ENCODE results near the gene PHB1.

Gene PHB1

DNA sequence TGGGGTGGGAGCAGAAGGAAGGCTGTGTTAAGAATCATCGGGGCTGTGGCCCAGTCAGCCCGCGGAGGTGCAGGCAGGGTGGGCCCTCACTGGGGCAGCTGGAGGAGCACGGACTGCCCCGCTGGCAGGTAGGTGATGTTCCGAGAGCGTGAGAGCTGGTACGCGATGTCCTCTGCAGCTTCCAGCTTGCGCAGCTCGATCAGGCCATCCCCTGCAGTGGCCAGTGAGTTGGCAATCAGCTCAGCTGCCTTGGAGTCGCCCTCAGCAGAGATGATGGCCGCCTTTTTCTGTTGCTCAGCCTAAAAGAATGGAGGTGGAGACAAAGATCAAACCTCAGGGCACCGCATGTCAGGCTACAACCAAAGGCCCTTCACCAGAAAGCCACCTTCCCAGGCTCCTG lies 9.8 kb downstream of the PHB1 start:
- DNase-seq (ENCODE audit: low spot score) = no peak

DNA sequence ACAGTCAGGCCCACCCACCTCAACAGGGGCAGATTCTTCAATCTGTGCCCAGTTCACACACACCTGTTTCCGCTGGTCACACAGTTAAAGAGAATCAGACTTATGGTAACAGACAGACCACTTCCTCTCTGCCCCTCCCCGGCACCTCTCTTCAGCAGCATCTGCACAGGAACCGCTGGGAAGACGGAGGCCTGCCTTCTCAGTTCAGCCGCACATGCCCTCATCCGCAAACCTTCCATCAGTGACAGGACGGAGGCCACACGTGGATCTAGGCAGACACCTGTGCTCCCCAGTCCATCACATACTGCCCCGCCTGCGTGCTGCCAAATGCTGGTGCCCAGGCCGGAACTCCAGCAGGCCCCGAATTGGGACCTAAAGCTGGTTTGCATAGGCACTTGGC lies 10.3 kb downstream of the PHB1 start:
- no peak for DNase-seq (ENCODE audit: low spot score)

DNA sequence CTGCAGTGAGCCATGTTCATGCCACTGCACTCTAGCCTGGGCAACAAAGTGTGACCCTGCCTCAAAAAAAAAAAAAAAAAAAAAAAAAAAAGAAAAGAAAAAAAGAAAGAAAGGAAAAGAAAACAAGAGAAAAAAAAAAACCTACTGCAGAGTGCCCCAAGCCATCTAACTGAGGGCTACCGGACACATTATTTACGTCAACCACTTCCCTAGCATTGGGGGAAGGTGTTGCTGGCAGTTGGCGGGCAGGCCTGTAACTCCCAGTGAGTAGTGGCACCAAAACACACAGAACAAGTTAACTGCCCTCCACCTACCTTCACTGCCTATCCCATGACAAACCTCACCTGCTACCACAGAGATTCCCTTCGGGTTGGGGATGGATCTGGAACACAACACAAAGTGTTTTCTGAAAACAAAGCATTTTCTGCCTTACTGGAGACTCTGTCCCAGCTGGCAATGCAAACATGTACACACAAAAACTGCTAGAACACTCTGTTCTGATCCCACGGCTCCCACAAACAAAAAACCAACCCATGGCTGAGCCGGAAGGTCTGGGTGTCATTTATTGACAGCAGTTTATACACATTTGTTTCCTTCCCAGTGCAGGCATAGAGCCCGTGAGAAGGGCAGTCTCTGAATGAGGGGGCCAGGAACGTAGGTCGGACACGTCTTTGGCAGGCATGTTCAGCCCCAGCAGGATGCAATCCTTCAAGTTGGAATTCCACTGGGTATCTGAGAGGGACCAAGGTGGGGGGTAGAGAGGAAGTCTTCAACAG lies 11.0 kb downstream of the PHB1 start:
- DNase-seq (ENCODE audit: low spot score) = no peak

DNA sequence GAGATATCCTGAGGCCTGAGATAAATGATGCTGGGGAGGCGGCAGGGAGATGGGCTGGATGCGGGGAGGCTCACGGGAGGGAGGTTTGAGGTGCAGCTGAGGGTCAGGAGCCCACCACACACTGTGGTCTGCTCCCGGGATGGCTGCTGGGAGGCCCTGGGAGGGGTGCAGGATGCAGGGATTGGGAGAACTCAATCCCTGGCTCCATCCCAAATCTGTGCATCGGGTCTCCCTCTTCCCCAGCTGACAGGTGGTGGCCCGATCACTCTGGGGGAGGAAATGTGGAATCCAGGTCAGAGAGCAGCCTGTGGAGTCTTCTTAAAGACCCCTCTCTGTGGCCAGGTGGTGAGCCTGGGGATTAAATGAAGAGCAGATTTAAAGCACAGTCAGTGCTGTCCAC lies 12.0 kb downstream of the PHB1 start:
- DNase-seq (ENCODE audit: low spot score) = no peak

DNA sequence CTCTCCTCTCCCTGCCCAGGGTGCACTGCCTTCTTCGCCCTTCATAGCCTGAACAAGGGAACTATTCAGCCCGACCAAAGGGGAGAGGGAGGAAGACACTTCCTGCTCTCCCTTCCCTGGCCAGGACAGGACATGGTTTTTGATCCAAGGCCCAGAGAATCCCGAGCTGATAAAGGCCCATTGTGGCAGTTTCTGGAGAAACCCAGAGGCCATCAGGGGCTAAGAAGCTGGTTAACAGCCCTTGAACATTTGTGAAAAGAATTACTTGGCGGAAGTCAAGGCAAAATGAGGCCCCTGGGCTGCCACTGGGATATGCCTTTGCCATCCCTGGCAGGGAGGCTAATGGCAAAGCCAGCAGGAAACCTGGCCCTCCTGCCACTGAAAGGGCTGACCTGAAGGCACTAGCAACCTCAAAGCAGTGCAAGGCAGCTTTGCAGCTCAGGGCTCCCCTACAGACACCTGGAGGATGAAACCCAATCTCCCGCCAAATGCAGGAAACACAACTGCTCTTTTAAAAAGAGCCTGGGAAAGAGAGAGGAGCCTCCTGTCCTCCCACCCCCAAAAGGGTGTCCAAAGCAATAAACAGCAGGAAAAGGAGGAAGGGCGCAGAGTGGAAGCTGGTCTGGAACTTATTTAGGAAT lies 12.6 kb downstream of the PHB1 start:
- DNase-seq (ENCODE audit: low spot score) = no peak

DNA sequence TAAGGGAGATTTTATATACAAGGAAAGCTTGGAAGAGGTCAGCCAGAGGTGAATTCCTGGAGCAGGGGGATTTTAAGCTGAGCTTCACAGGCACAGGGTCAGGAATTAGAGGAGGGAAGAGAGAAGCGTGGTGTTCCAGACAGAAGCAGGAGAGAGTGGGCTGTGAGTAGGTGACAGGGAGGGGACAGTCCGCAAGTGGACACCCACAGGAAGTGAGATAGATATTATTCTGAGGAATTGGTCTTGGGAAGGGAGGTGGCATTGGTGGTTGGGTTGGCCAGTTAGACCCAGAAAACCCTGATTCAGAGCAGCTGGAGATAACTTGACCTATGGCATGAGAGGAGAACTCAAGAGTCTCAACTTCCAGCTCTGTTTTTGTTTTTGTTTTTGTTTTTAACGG lies 14.7 kb downstream of the PHB1 start:
- no peak for DNase-seq (ENCODE audit: low spot score)

DNA sequence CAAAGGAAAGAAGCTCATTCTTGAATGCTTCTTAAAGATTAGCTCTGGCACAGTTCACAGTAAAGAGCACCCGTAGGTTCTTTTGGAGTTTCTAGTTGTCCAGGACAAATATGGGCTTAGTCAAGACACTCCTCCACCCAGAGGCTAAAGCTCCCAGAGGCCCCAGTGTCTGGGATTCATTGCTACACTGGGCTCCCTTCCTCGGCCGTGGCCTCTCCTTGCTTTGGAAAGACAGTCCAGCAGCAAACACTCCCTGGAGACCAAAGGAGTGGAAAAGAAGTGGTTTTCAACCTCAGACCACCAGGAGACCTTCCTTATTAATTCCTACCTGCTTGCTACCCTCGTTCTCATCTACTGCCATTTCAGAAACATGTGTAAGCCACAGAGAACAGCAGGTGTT lies 17.1 kb downstream of the PHB1 start:
- no peak for DNase-seq (ENCODE audit: low spot score)

DNA sequence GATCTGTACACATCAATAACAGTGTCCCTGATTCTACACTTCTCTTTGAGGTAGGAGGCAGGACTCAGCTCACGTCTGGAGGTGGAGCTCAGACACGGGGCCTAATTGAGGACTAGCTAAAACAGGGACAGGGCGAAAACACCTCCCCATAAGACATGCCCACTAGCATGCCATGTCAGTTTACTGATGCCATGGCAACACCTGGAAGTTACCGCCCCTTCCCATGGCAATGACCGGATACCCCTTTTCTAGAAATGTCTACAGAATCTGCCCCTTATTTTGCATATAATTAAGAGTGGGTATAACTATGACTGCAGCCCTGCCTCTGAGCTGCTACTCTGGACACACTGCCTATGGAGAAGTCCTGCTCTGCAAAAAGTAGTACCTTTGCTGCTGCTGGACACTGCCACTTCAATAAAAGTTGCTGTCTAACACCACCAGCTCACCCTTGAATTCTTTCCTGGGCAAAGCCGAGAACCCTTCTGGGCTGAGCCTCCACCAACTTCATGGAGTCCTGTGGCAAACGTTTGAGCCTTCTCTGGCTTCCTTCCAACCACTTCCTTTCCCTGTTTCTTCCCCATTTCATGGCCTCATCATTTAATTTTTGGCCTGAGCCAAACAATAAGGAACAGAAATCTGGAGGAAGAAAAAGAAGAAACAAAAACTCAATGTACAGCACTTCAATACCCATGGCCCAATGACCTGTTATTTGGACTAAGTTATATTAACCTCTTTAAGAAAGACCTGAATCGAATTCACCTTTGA lies 21.0 kb downstream of the PHB1 start:
- no peak for DNase-seq (ENCODE audit: low spot score)

DNA sequence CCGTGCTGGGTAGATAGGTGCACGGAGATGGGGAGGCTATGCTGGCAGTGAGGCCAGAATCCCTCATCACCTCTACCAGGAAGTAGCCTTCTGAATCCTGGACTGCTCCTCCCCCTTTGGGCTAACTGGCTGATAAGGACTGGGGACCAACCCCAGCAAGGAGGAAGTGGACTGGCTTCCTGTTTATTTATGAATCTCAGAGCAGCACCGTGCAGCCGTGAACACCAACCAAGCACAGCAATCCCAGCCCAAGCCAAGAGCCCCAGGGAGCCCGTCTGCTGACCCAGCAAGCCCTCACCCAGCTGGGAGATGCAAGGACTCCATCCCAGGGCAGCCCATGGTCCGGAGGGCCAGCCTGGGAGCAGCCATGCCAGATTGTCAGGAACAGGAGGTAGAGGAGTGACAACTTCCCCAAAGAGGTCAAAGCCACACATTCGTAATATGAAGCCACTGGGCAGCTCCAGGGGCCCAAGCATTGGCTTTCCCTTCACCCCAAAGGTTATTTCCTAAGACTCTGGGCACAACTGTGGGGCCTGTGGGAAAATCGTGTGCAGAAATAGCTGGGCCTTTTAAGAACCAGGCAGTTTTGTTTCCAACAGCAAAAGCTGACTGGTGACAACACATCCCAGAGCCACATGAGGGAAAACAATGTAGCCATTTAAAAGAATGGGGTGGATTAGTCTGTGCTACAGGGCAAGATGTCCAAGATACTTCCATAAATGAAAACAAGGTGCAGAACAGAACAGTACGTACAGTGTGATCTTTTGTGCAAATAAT lies 23.9 kb downstream of the PHB1 start:
- DNase-seq (ENCODE audit: low spot score) = no peak

DNA sequence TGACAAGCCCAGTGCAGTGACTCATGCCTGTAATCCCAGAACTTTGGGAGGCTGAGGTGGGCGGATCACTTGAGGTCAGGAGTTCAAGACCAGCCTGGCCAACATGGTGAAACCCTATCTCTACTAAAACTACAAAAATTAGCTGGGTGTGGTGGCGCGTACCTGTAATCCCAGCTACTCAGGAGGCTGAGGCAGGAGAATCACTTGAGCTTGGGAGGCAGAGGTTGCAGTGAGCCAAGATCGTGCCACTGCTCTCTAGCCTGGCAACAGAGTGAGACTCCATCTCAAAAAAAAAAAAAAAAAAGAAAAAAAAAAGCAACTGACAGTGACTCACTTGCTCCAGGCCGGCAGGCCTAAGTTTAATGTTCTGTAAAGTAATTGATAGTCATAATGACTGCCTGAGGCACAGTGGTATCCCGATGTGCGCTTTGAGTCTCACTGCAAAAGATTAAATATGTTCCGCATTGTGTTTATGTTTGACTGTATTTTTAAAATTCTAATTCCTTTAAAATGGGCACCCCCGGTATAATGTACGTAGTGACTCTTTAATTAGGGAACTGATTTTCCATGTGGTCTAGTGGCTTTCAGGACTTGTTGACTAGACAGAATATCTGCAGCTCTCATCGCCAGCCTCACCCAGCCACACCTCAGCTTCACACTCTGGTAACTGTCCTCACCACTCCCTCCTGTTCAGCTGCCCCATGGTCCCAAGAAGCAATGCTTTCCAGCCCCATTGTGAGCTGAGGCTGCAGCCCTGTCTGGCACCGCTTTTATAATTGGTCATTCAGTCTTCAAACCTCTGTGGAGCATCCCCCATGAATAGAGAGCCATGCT lies 25.0 kb downstream of the PHB1 start:
- DNase-seq (ENCODE audit: low spot score) = peak; percentile 24

DNA sequence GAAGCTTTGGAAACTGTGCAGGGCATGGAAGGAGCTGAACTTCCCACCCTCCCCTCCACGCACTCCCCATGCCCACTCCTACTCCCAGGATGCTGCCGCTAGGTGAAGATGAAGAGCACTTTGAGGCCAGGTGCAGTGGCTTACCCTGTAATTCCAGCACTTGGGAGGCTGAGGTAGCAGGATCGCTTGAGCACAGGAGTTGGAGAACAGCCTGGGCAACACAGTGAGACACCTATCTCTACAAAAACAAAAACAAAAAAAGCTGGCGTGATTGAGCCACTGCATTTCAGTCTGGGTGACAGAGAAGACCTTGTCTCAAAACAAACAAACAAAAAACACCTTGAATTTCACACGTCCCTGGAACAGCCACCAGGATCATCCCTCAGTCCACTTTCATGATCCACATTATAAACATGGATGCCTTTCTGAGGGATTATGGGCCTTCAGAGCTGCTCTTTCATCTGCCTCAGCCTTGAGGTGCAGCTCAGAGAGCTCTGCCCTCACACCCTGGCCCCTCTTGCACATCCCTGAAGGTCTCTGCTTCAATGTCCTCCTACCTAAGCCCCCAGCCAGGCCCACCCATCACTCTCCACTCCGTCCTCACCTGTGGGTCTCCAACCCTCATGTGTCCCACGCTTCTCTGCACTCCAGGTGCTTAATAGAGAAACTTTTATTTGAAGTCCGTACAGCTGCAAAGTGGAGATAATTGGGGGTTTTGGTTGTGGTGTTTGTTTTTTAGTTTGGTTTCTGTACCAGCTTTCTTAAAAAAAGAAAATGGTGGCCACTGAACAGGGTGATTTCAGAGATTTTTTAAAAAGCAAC lies 25.8 kb downstream of the PHB1 start:
- DNase-seq (ENCODE audit: low spot score) = no peak

DNA sequence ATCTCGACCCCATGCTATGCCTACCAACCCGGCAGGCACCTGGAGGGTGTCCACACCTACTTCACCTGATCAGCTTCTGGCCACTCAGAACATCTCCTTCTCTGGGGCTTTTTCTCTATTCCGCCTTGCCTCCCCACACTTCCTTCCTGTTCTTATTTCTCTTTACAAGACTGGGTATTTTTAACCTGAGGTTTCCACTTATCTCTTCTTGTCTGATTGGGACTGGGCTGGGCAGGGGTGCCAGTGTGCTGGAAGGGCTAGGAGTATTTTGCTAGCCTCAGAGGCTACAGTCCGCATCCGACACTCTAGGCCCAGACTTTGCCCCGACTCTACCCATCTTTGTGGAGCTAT lies 26.4 kb downstream of the PHB1 start:
- DNase-seq (ENCODE audit: low spot score) = no peak

DNA sequence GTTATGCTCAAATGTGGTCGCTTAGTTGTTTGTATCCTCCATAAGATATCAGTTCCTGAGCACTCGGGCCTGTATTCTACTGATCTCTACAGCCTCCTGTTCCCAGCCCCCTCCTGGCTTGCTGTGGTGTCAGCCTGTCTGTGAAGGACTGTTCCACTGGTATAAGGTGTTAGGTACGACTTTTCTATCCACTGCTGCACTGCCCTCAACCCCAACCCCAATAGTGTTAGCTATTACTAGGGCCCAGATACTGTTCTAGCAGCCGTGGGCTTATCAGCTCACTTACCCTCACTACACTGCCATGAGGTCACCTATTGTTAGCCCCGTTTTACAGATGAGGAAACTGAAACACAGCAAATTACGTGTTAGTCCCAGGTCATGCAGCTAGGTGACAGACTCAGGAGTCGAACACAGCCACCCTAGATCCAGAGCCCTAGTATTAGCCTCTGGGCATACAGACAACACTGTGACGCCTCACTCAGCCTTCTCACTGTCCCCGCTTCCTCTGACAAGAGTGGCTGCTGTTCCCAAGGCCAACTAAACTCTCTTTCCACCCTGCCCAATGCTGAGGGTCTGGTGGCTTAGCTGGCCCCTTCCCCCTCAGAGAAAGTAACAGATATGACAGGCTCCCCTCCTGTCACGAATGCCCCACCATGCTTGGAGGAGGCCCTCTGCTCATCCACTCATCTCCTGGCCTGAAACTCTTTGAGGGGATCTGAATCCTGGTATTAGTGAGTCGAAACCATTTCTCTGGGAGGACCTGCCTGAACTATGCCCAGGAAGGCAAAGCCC lies 27.0 kb downstream of the PHB1 start:
- no peak for DNase-seq (ENCODE audit: low spot score)

DNA sequence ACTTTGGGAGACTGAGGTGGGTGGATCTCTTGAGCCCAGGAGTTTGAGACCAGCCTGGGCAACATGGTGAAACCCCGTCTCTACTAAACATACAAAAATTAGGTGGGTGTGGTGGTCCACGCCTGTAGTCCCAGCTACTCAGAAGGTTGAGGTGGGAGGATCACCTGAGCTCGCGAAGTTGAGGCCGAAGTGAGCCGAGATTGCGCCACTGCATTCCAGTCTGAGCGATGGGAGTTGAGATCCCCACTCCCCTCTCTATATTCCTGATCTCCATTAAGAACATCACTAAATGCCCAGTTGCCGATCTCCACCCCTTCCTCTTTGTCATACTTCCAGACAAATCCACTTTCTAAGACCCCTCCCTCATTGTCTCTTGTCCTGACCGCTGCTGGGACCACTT lies 28.3 kb downstream of the PHB1 start:
- no peak for DNase-seq (ENCODE audit: low spot score)

DNA sequence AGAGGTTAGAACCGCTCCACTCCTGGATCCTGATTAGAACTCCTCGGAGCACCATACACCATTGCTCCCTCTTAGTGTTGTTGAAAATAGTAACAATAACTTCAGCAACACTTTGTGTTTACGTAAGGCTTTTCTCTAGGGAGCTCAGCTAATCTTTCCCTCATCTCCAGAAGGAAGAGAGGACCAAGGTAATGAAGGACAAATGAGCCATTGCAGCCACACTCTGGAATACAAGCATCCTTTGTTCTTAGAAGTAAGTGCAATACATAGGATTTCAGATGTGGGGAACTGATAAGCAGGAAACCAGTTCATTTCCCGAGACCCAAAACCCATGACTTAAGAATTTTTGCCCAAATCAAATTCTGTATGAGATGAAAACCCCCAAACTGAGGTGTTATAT lies 29.7 kb downstream of the PHB1 start:
- DNase-seq (ENCODE audit: low spot score) = no peak

DNA sequence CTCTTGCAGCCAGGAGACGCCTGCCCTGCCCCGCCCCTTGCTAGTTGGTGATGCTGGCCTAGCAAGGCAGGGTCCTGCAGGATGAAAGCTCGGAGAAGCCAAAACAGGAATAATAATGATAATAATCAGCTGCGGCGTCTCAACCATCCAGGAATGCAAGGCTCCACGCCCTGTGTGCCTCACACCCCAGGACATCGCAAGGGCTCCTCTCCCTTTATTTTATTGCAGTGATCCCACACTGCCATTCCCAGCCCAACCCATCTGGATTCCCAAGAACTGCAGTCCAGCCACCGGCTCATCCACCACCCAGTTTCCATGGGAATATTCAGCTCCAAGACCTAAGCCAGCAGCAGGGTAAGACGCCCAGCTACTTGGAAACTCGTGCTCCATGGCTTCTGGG lies 31.6 kb downstream of the PHB1 start:
- no peak for DNase-seq (ENCODE audit: low spot score)

DNA sequence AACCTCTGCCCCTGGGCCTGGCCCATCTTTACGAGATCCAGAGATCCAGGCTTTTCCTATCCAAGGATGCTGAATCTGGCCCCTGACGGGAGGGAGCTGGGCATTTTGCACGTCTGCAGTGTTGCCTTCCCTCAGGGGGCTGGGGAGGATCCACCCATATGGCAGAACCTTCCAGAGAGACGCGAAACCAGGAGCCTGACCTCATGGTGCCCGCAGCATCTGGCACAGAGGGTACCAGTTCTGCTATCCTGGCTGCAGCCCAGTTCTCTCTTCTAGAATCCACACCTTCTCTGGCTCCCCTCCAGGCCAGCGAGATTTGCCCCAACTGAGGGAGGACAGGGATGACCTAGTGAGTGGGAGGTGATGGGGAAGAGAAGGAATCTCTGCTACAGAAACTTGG lies 32.1 kb downstream of the PHB1 start:
- no peak for DNase-seq (ENCODE audit: low spot score)

DNA sequence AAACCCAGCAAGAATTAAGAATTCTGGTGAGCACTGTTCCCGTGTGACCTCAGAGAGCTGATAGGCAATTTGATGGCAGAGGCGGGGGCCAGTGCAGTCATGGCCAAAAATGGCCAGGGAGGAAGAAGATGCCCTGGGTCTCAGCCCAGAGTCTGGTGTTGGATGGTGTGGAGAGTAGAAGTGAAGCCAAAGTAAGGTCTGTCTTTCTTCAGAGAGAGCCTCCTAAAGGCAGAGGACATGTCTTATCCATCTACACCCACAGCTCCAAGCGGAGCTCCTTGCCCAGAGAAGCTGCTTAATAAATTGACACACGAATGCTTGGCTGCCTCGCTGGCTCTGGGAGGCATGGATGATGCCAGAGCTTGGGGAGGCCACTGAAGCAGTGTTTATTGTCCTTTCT lies 32.9 kb downstream of the PHB1 start:
- DNase-seq (ENCODE audit: low spot score) = no peak

DNA sequence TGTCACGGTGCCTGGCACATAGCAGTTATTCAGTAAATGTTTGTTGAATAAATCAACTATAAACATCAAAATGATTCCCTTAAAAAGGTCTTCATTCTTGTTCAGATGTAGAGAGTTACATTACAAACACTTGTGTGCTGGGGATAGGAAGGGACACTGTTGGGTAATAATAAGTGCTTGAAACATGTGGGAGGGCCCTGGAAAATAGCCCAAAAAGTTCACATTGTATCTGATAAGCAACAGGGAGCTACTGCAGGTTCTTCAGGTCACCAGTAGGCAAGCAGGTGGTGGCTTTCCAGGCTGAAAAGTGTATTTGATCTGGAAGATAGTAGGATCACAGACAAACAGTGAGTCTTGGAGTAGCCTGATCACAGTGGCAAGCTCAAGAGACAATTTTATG lies 33.6 kb downstream of the PHB1 start:
- DNase-seq (ENCODE audit: low spot score) = no peak

DNA sequence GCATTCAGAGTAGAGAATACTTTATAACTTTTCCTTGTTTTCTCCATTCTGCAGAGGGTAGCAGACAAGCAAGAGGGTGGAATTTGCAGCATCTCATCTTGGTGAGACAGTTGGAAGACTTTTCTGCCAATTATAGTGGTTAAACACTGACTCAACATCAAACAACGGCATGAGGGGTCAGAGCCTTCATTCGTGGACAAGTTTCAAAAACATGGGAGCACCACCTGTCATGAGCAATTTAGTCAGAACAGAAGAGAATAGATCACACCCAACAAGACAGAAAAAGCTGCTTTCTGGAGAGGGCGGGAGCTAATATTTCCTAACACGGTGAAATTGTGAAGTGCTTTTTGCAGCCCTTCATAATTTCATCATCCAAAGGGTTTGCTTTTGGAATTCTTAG lies 34.8 kb downstream of the PHB1 start:
- no peak for DNase-seq (ENCODE audit: low spot score)

All from GM03348 (cell line).